IgD-negative memory B cell (primary cell): Measurements from ENCODE around the gene TNFSF15. TPM values are rescaled to one million over a fixed set of nuclear protein-coding genes. Genes with fewer than 3 reads are reported as not detected.
"Not testable (repeated sequence)": the region's sequence is repeated elsewhere in the genome, so short reads cannot be mapped to it uniquely, and the experiment has no call there.

Experiments
- H3K27ac Mint-ChIP-seq, 3 donors: one replicate each; pipeline ENCODE4 v1.8.0; 2020 to 2022; ENCODE audit warnings: mild to moderate bottlenecking in 3 of 3, mixed read lengths in 3 of 3, moderate library complexity in 1 of 3
- H3K27me3 Mint-ChIP-seq: one replicate; pipeline ENCODE4 v1.8.0; 2021; ENCODE audit warnings: mixed read lengths
- H3K36me3 Mint-ChIP-seq: one replicate; pipeline ENCODE4 v1.8.0; 2020; ENCODE audit warnings: mild to moderate bottlenecking, mixed read lengths
- H3K4me1 Mint-ChIP-seq, 3 donors: one replicate each; pipeline ENCODE4 v1.8.0; 2020 to 2022; ENCODE audit warnings: mixed read lengths in 3 of 3, mild to moderate bottlenecking in 1 of 3
- H3K4me3 Mint-ChIP-seq, 4 donors: one replicate each; pipeline ENCODE4 v1.8.0; 2020 to 2022; ENCODE audit warnings: mild to moderate bottlenecking in 4 of 4, mixed read lengths in 4 of 4, moderate library complexity in 3 of 4
- H3K9me3 Mint-ChIP-seq, 3 donors: one replicate each; pipeline ENCODE4 v1.8.0; 2020 to 2021; ENCODE audit warnings: mixed read lengths in 3 of 3, mild to moderate bottlenecking in 1 of 3
- polyA plus RNA-seq: library from polyadenylated mRNA; unstranded; fragments of 300-500 nt; fragmentation: Illumina TruSeq; gene quantifications from one replicate; pipeline ENCODE4 v1.2.3, GENCODE V29; 2021

The TNFSF15 gene
- polyA plus RNA-seq, 1 donor from 2014 or later, result 0.03 TPM

DNA sequence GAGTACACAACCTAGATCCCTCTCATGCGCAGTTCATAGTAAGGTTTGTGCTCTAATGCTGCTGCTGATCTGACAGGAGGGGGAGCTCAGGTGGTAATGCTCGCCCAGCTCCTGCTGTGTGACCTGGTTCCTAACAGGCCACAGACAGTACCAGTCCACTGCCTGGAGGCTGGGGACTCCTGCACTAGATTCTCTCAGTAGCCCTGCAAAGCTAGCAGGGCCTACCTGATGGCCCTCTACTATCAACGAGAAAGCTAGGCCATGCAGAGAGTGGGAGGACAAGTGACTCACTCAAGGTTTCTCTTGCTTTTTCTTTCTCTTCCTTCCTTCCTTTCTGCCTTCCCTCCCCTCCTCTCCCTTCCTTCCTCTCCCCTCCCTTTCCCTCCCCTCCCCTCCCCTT lies 68.7 kb downstream of the TNFSF15 start:
- no peaks in the 10 kb centered on the region for H3K27me3 Mint-ChIP-seq
- no peak overlapping the region for H3K27ac Mint-ChIP-seq
- H3K4me3 Mint-ChIP-seq, result no peak overlapping the region
- no peaks in the 10 kb centered on the region for H3K9me3 Mint-ChIP-seq
- peaks cover 1% of the 10 kb centered on the region for H3K36me3 Mint-ChIP-seq
- peaks cover 6 to 9% (median 7%) of the 10 kb centered on the region in 3 donors for H3K4me1 Mint-ChIP-seq

DNA sequence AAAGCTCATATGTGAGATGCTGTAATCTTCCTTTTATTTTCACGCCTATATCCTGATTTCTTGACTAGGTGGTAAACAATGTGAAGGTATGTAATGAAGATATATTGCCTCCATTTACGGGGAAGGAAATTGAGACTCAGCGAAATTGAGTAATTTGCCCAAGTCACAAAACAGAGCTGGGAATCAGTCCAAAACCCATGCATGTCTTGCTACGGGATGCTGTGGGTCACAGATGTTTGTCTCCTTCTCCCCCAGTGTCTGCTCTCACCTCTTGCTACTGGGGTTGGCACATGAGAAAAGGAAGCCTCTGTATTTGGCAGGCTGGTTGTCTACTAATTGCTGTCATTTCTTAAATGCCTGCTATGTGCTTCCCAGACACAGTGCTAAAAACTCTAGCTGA lies 70.1 kb downstream of the TNFSF15 start:
- no peak overlapping the region for H3K4me3 Mint-ChIP-seq
- no peaks in the 10 kb centered on the region for H3K27me3 Mint-ChIP-seq
- H3K27ac Mint-ChIP-seq, result no peak overlapping the region
- peaks cover 6 to 9% (median 7%) of the 10 kb centered on the region in 3 donors for H3K4me1 Mint-ChIP-seq
- peaks cover 1% of the 10 kb centered on the region for H3K36me3 Mint-ChIP-seq
- no peaks in the 10 kb centered on the region for H3K9me3 Mint-ChIP-seq

DNA sequence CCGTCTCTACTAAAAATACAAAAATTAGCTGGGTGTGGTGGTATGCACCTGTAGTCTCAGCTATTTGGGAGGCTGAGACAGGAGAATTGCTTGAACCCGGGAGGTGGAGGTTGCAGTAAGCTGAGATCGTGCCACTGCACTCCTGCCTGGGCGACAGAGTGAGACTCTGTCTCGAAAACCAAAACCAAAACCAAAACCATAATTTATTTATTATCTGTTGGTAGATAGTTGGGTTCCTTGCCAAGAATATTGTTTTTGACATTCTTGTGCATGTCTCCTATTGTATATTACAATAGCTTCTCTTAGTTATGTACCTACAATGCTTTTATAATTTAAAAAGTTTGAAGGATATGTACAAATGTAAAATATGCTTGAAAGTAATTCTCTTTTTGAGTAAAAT lies 70.7 kb downstream of the TNFSF15 start:
- not testable (repeated sequence) for H3K27ac Mint-ChIP-seq, H3K4me1 Mint-ChIP-seq, H3K36me3 Mint-ChIP-seq, H3K27me3 Mint-ChIP-seq, H3K9me3 Mint-ChIP-seq
- H3K4me3 Mint-ChIP-seq, result peak overlapping the region in 1 of 4 donors; percentile 63

Other genes starting within 250 kb of the TNFSF15 start
- 361 TPM for gene ATP6V1G1, start 218.3 kb downstream of the TNFSF15 start, polyA plus RNA-seq
- gene TMEM268, start 194.7 kb downstream of the TNFSF15 start, polyA plus RNA-seq, result 15.9 TPM
- gene TEX53, start 148.2 kb downstream of the TNFSF15 start, polyA plus RNA-seq, result not detected
- not detected for gene TEX48, start 123.8 kb downstream of the TNFSF15 start, polyA plus RNA-seq
- gene TNFSF8, start 124.6 kb upstream of the TNFSF15 start, polyA plus RNA-seq, result 3.5 TPM